Colonic mucosa (tissue), 4 donors: ENCODE measurements around the gene BTBD2. TPM values are rescaled to one million over a fixed set of nuclear protein-coding genes. Genes with fewer than 3 reads are reported as not detected.

ENCODE experiments used
- DNase-seq: peaks from one replicate; pipeline ENCODE4 v3.0.0-alpha.2; 2020
- H3K27ac ChIP-seq: fragments of 200-600 bp; one replicate; pipeline ENCODE4 v1.8.0; 2021
- H3K27me3 ChIP-seq: fragments of 200-600 bp; one replicate; pipeline ENCODE4 v1.8.0; 2021
- H3K36me3 ChIP-seq: fragments of 200-600 bp; one replicate; pipeline ENCODE4 v1.8.0; 2021
- H3K4me1 ChIP-seq: fragments of 200-600 bp; one replicate; pipeline ENCODE4 v1.8.0; 2021; ENCODE audit warnings: mild to moderate bottlenecking
- H3K4me3 ChIP-seq: fragments of 200-600 bp; one replicate; pipeline ENCODE4 v1.8.0; 2021
- H3K9ac ChIP-seq, 2 donors: one replicate each; pipeline ENCODE4 v1.7.0; 2013; ENCODE audit warnings: control low read depth in 2 of 2, low read depth in 2 of 2, low read length in 2 of 2
- H3K9me3 ChIP-seq: fragments of 200-600 bp; one replicate; pipeline ENCODE4 v1.8.0; 2021
- CTCF ChIP-seq: fragments of 200-600 bp; IDR thresholded peaks from one replicate; pipeline ENCODE4 v1.8.0; 2022; ENCODE audit warnings: antibody characterized with exemption, mild to moderate bottlenecking
- intact Hi-C: fragments of 100-400 bp; cut with DNase I; formaldehyde crosslinking; loops from one replicate; pipeline ENCODE4 v1.14.1; 2022
- total RNA-seq, 2 donors: library from RNA; stranded (reverse); fragmentation: NEBNext Ultra II Directional in 1 of 2; extraction: Animal tissue kit (Norgen Biotek cat#: 25700) in 1 of 2; gene quantifications; one replicate each; pipeline ENCODE4 v1.2.1, GENCODE V29; 2021
- donor health status: healthy.
- donor health status: DM: no; HTN: no; CAD: no.
- donor health status: DM: no; HTN: no; CAD: no.

Gene BTBD2
- total RNA-seq, 2 donors from 2014 or later = 74.5 to 81.5 TPM

- peak overlapping the region; percentile 75 for H3K27ac ChIP-seq
- H3K9ac ChIP-seq = no peak overlapping the region
- no peaks in the 10 kb centered on the region for H3K27me3 ChIP-seq
- no peaks in the 10 kb centered on the region for H3K36me3 ChIP-seq
- peaks cover 21% of the 10 kb centered on the region for H3K4me1 ChIP-seq
- DNase-seq = peak; percentile 68
- no peaks in the 10 kb centered on the region for H3K9me3 ChIP-seq
- intact Hi-C loops = no loop called here
- no peak for TF ChIP-seq CTCF
- no peak overlapping the region for H3K4me3 ChIP-seq
These were observed 38.3 kb upstream of the BTBD2 start for GRCh38 chr19:2053601-2054389.

- H3K4me3 ChIP-seq = peak overlapping the region; percentile 89
- peak overlapping the region; percentile 74 to 83 for H3K9ac ChIP-seq
- H3K27ac ChIP-seq = peak overlapping the region; percentile 94
- TF ChIP-seq CTCF = no peak
- intact Hi-C loops = no loop called here
- no peaks in the 10 kb centered on the region for H3K27me3 ChIP-seq
- DNase-seq = peak; percentile 78
- H3K36me3 ChIP-seq = no peaks in the 10 kb centered on the region
- H3K9me3 ChIP-seq = no peaks in the 10 kb centered on the region
- H3K4me1 ChIP-seq = peaks cover 34% of the 10 kb centered on the region
These were observed 36.5 kb upstream of the BTBD2 start for GRCh38 chr19:2051773-2052704.

GRCh38 chr19:2050991-2051772, 35.7 kb upstream of the BTBD2 start, which contains the start of gene MKNK2:
Gene MKNK2, minus strand, starts transcription at chr19:2051244. Its CDS starts 393 bp downstream, at chr19:2050851.
- peak; percentile 94 for DNase-seq
- Histone ChIP-seq H3K4me3 (peak within 1 kb of the TSS; percentile 89), H3K4me1 (peaks cover 34% of the 10 kb centered on the region), H3K27ac (peak within 1 kb of the TSS; percentile 94), H3K9me3 (no peaks in the 10 kb centered on the region), H3K36me3 (peaks cover 3% of the 10 kb centered on the region), H3K9ac (peak within 1 kb of the TSS; percentile 94 to 100), H3K27me3 (no peaks in the 10 kb centered on the region)
- intact Hi-C loops = no loop called here
- TF ChIP-seq CTCF = peak; percentile 26

- DNase-seq = no peak
- peaks cover 34% of the 10 kb centered on the region for H3K4me1 ChIP-seq
- intact Hi-C loops = no loop called here
These were observed 35.0 kb upstream of the BTBD2 start for GRCh38 chr19:2050349-2050990.

More at GRCh38 chr19:2050349-2050990, 35.0 kb upstream of the BTBD2 start:
- H3K9ac ChIP-seq = peak overlapping the region; percentile 94 to 100
- H3K27ac ChIP-seq = peak overlapping the region; percentile 94
- no peaks in the 10 kb centered on the region for H3K27me3 ChIP-seq
- peaks cover 10% of the 10 kb centered on the region for H3K36me3 ChIP-seq
- no peaks in the 10 kb centered on the region for H3K9me3 ChIP-seq
- TF ChIP-seq CTCF = no peak
- H3K4me3 ChIP-seq = peak overlapping the region; percentile 89
